HG03103 (cell line): ENCODE measurements around the gene MYOM3.

ENCODE experiments used
- ATAC-seq: cut with Tn5 transposase; IDR thresholded peaks from one replicate; pipeline ENCODE4 v1.9.1; 2021; ENCODE audit warnings: low read depth; ENCODE audit not compliant: unreplicated experiment

Gene MYOM3

GRCh38 chr1:24098943-24099638 is 12.8 kb downstream of the MYOM3 start:
- ATAC-seq, result no peak

- no peak for ATAC-seq
Observed at GRCh38 chr1:24098102-24098501, 13.8 kb downstream of the MYOM3 start.

GRCh38 chr1:24097663-24098062 is 14.3 kb downstream of the MYOM3 start:
- no peak for ATAC-seq

GRCh38 chr1:24096739-24097103 is 15.2 kb downstream of the MYOM3 start:
- ATAC-seq, result no peak

GRCh38 chr1:24096009-24096738 is 15.8 kb downstream of the MYOM3 start:
- no peak for ATAC-seq

GRCh38 chr1:24095140-24095859 is 16.6 kb downstream of the MYOM3 start:
- no peak for ATAC-seq

GRCh38 chr1:24094554-24094953 is 17.4 kb downstream of the MYOM3 start:
- ATAC-seq, result no peak

- ATAC-seq, result no peak
Observed at GRCh38 chr1:24093732-24094131, 18.2 kb downstream of the MYOM3 start.

GRCh38 chr1:24092979-24093378 is 19.0 kb downstream of the MYOM3 start:
- no peak for ATAC-seq

- no peak for ATAC-seq
Observed at GRCh38 chr1:24091971-24092482, 19.9 kb downstream of the MYOM3 start.

GRCh38 chr1:24090736-24091135 is 21.2 kb downstream of the MYOM3 start:
- no peak for ATAC-seq

- ATAC-seq, result no peak
Observed at GRCh38 chr1:24089743-24090555, 22.0 kb downstream of the MYOM3 start.

- no peak for ATAC-seq
Observed at GRCh38 chr1:24089027-24089742, 22.8 kb downstream of the MYOM3 start.

GRCh38 chr1:24086466-24086865 is 25.5 kb downstream of the MYOM3 start:
- ATAC-seq, result no peak

- no peak for ATAC-seq
Observed at GRCh38 chr1:24085546-24085945, 26.4 kb downstream of the MYOM3 start.

- ATAC-seq, result no peak
Observed at GRCh38 chr1:24085007-24085406, 26.9 kb downstream of the MYOM3 start.

GRCh38 chr1:24084050-24084449 is 27.9 kb downstream of the MYOM3 start:
- ATAC-seq, result no peak

- no peak for ATAC-seq
Observed at GRCh38 chr1:24082372-24082771, 29.6 kb downstream of the MYOM3 start.

- no peak for ATAC-seq
Observed at GRCh38 chr1:24081190-24081589, 30.7 kb downstream of the MYOM3 start.

GRCh38 chr1:24080131-24080530 is 31.8 kb downstream of the MYOM3 start:
- ATAC-seq, result no peak
